Measurements from ENCODE around the gene MRPL16.

MRPL16 gene

DNA sequence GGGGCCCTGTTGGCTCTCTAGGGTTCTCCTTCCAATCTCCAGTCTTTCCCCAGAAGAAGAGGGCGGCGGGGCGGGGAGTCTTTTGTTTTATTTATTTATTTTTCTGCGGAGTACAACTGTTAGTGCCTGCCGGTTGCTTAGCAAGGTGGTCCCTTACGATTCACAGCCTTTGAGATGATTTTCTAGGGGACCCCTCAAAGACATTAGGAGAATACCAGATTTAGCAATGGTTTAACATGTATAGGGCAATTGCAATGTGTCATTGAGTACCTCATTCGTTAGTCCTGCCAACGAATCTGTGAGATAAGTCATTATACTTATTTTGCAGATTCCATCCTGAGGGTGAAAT is 307 bp upstream of the MRPL16 start:
- Histone ChIP-seq H3K4me3 (peak overlapping the region; percentile 98), H3K27ac (peak overlapping the region; percentile 5 to 72)
- no peak for DNase-seq (ENCODE audit: low spot score)
- TF ChIP-seq, protein P1, sequence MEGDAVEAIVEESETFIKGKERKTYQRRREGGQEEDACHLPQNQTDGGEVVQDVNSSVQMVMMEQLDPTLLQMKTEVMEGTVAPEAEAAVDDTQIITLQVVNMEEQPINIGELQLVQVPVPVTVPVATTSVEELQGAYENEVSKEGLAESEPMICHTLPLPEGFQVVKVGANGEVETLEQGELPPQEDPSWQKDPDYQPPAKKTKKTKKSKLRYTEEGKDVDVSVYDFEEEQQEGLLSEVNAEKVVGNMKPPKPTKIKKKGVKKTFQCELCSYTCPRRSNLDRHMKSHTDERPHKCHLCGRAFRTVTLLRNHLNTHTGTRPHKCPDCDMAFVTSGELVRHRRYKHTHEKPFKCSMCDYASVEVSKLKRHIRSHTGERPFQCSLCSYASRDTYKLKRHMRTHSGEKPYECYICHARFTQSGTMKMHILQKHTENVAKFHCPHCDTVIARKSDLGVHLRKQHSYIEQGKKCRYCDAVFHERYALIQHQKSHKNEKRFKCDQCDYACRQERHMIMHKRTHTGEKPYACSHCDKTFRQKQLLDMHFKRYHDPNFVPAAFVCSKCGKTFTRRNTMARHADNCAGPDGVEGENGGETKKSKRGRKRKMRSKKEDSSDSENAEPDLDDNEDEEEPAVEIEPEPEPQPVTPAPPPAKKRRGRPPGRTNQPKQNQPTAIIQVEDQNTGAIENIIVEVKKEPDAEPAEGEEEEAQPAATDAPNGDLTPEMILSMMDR (IDR thresholded peaks at IDR 0.05), result no peak

DNA sequence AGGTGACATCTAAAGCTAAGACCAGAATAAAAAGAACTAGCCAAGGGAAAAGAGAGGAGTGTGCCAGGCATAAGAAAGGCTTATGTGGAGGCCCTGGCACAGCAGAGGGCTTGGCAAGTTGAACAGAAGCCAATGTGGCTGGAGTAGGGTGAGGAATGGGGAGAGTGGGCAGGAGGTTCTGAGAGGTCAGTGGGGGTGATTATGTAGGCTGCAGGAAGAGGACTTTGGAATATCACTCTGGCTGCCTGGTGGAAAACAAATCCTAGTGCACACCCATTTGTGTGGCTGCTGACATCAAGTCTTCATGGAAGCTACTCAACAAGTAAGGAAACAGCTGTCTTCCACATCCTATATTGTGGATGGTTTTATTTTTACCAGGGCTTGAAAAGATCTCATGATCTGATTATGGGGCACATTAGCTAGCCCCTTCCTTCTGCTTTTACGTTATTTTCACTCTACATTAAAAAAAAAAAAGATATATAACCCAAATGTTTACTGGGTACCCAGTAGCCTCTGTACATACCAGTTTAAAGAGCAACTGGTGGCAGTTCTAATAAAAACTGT is 3.4 kb downstream of the MRPL16 start:
- H3K27ac ChIP-seq, result no peak overlapping the region
- TF ChIP-seq, protein P1 (IDR thresholded peaks at IDR 0.05), result no peak
- no peak overlapping the region for H3K4me3 ChIP-seq
- DNase-seq (ENCODE audit: low spot score), result no peak

DNA sequence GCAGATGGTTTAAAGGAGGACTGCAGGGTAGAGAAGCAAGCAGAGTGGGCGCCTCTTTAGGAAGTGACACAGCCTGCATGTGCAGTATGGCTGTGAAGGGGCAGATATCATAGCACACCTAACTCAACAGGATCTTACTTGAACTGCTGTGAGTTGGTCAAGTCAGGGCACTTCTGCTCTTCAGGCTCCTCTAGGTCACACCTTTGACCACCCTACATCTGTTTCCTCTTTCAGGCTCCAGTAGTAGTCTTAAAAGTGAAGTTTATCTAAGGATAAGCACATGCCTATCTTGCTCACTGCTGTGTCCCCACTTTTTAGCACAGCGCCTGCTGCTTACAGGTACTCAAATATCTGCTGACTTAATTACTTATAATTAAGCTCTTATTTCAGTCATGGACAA is 6.5 kb downstream of the MRPL16 start:
- Histone ChIP-seq H3K4me3 (no peak overlapping the region), H3K27ac (no peak overlapping the region)
- no peak for DNase-seq (ENCODE audit: low spot score)
- TF ChIP-seq, protein P1 (IDR thresholded peaks at IDR 0.05), result no peak

DNA sequence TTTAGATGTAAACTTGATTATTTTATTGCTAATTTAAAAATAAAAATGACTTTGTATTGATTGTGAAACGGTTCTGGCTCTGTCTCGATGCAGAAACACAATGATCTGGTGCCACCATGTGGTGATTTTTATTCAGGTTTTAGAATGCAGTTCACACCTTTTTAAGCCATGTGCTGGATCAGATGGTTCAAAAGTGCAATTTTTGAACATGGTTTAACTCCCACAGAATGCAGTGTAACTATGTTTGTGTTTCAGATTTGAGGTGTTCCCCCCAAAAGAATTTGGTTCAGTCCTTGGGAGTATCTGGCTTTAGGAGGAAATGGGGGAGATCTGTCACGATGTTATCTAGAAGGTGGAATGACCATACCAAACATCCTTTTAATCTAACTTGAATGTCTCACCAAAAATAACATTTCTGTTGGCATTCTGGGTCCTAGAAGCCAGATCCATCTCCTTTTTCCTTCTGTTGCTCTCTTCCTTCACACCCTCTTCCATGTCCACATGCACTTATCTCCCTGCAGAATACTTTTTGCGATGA is 7.9 kb downstream of the MRPL16 start:
- no peak for DNase-seq (ENCODE audit: low spot score)
- H3K4me3 ChIP-seq, result no peak overlapping the region
- TF ChIP-seq, protein P1 (IDR thresholded peaks at IDR 0.05), result peak; percentile 69
- H3K27ac ChIP-seq, result no peak overlapping the region

DNA sequence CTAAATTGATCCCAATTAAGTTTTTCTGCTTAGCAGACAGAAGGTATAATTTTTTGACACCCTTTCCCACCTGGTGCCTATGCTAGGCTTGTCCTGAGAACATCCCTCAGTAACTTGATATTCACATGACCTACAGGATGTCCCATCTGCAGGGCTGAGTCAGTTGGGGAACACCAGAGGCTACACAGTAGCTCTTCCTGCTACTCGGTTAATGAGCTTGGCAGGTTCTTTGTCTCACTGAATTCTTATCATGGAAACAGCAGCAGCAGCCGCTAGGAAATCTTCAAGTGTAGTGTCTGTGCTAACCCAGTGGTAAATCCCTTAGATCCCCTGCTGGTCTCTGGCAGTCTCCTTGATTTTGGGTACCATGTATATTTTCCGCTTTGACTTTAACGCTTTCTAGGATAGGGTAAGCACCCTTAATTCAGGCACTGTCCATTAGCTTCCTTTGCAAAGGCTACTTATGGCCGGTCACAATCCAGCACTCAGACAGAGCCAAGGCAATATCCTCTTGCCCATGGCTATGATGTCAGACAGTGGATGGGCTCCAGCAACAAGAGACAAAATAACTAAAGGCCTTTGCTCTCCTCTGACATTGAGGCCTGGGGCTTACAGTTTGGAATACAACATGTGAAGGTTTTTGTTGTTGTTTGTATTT is 8.5 kb downstream of the MRPL16 start:
- Histone ChIP-seq H3K4me3 (no peak overlapping the region), H3K27ac (peak overlapping the region in 1 of 2 donors; percentile 10)
- TF ChIP-seq, protein P1 (IDR thresholded peaks at IDR 0.05), result no peak
- no peak for DNase-seq (ENCODE audit: low spot score)

DNA sequence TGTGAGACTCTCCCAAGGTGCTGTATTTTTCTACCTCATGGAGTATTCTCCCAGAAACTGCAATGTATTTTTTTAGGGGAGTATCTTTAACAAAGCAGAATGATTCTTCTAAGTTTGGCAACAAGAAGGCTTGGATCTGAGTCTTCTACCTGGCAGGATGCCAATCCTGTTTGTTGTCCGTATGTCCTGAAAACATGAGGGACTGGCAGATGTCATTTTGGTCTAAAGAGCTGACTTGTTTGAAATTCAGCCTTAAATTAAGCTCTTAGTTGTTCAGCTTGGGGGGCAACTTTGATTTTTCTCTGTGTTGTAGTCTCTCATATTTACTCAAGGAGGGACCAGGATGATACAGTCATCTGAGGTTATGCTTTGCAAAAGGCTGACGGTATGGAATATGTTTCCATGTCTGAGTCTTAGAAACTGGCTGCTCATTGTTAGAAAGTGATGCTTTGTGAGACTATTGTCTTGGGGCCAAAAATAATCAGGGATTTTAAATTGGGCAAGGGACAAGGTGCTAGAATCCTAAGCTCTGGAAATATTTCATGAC is 9.3 kb downstream of the MRPL16 start:
- TF ChIP-seq, protein P1 (IDR thresholded peaks at IDR 0.05), result no peak
- no peak overlapping the region for H3K4me3 ChIP-seq
- no peak for DNase-seq (ENCODE audit: low spot score)
- no peak overlapping the region for H3K27ac ChIP-seq
